HG02571 (cell line): ENCODE data around the gene CLASP1.
"Not testable (repeated sequence)": the region's sequence is repeated elsewhere in the genome, so short reads cannot be mapped to it uniquely, and the experiment has no call there.

Experiments used
- ATAC-seq: cut with Tn5 transposase; IDR thresholded peaks from one replicate; pipeline ENCODE4 v1.9.1; 2021; ENCODE audit warnings: mild to moderate bottlenecking, moderate library complexity; ENCODE audit not compliant: unreplicated experiment

Gene CLASP1

DNA sequence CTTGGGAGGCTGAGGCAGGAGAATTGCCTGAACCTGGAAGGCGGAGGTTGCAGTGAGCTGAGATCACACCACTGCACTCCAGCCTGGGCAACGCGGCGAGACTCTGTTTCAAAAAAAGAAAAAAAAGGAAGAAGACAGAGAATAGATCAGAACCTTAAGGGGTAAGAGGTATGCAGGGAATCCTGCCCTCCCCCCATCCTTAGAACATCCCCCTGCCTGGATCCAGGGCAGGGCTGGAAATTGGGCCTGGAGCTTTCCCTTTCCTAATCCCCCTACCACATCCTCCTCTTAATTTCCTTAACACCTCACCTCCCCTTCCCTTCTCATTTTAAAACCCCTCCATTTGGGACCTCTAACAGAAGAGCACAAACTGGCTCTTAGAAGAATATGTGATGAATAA is 62.1 kb downstream of the CLASP1 start:
- ATAC-seq: no peak

DNA sequence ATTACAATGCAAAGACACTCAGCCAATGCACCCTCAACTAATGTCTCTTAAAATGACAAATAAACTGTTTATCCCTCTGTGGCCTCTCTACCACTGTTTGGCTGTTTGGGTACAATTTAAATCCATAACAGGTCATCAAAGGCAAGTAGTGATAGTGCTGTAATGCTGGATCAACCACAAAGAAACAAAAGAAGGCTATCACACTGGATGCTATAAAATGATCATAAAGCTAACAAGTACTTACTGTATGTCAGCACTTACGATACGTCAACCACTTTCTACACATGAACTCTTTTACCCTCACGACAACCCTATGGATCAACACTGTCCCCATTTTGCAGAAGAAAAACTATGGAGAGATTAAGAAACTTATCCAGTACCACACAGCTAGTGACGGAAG is 64.5 kb downstream of the CLASP1 start:
- no peak for ATAC-seq

DNA sequence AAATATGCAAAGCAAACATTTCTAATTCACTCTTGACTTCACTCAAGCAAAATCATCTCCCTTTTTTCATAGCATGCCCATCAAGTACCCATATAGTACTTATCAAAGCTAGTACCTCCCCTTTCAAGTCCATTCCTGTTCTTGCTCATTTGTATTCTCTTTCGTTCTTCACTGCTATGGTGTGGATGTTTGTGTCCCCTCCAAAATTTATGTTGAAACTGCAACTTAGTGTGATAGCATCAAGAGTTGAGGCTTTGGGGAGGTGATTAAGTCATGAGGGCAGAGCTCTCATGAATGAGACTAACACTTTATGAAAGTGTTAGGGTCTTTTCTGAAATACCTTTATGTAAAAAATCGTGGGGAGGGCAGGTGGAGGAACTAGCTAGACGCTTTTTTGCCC is 65.7 kb downstream of the CLASP1 start:
- no peak for ATAC-seq

DNA sequence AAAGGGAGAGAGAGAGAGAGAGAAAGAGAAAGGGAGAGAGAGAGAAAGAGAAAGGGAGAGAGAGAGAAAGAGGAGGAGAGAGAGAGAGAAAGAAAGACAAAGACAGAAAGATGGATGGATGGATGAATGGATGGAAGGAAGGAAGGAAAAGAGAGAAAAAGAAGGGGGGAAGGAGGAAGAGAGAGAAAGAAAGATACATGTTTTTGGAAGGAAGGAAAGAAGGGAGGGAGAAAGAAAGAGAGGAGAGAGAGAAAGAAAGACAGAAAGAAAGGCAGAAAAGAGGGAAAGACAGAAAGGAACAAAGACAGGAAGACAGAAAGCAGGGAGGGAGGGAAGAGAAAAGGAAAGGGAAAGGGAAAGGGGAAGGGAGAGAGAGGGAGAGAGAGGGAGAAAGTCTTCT is 67.0 kb downstream of the CLASP1 start:
- ATAC-seq: no peak

DNA sequence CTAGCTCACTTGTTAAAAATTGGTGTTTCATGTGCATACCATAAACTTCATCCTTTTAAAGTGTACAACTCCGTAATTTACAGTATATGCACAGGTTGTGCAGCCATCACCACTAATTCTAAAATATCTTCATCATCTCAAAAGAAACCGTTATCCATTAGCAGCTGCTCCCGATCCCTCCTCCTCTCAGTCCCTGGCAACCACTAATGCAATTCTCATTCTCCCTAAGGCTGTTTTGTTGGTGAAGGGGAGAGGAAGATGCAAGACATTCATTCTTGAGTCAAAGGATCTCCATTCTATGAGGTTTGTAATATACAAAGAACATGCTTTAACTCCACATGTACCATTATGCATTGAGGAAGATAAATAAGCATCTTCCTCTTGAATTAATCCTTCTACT is 70.0 kb downstream of the CLASP1 start:
- ATAC-seq: no peak

DNA sequence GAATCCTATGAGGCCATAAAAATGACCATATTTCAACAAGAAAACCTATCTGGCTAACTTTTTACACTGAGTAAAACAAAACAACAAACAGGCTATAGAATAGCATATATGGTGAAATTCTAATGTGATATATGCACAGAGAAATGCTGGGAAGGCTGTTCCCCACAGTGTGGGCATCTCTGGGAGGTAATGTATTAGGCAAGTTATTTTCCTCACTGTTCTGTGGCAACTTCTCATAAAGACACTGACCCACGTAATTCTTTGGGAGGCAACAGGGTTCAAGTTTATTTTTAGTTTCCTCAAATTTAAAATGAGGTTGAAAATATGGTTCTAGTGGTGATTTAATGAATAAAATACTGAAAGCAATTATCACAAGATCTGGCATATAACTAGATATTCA is 71.9 kb downstream of the CLASP1 start:
- no peak for ATAC-seq

DNA sequence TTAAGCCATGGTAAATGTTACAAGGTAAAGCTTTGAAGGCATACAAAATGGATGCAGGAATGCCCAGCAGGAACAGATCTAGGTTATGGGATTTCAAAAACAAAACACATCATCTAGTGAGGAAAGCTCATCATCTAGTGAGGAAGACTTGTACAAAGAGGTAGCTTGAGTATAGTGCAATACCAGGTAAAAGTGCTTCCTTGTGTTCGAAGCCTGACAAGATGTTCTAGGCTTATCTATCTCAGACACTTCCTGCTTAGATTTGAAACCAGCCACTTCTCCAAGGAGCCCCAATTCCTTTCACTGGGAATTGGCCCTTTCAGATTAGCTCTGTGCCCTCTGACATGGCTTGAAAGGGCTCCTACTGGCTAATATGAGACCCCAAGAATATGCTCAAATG is 73.0 kb downstream of the CLASP1 start:
- no peak for ATAC-seq

DNA sequence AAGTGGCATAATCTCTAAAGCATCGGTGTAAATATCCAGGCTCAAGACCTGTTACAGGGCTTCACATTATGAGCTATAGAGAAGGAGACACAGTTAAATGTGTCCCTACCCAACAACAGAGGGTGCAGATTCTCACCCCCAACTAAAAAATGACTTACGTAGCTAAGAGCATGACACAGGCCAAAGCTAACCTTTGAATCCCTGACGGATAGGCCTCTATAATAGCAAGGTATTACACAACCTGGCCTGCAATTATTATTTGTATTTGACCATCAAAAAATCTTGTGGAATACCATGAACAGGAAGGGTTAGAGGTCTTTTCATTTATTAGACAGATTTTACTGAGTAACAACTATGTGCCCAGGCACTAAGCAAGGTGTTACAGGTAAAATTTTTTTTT is 73.5 kb downstream of the CLASP1 start:
- ATAC-seq: no peak

DNA sequence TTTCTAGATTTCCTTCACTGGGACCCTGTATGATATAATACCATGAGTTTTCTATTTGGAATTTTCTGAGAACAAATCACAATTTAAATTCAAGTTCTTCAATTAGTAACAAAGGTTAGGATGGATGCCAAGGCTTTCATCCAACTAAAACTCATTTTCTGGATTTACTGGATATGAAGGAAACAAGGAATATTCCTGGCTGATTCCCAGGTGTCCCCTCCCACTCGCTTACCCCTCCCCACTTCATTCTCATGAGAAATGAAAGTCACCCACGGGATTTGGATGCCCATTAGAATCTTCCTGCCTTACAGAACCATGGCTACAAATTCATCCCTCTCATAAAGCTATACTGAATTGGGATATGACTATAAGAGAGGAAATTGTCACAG is 78.6 kb downstream of the CLASP1 start:
- no peak for ATAC-seq

DNA sequence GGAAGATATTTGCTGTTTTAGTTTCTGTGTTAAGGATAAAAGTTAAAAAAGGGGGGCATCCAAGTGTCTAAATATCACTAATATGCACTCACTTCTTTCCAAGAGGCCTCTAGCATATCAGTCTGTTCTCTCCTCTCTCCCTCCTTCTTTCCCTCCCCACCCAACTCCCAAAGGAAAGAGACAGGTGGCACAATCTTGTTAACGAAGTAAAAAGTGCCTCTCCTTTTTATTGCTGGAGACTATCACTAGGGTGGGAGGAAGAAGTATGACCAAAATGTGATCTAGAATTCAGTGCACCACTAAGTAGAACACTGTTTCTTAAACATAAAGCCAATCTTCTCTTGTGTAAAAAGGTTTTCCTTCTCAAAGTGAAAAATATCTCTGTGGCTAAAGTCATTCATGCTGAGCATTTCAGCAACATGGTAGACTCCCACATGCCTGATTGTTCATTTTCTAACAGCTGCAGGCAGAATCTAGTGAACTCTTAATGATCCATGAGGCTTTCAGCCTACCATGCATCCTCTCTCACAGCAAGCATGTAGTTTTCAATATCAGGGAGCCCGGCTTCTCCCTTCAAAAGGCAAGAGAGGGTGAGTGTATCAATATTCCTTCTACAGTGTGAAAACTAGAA is 79.1 kb downstream of the CLASP1 start:
- no peak for ATAC-seq

DNA sequence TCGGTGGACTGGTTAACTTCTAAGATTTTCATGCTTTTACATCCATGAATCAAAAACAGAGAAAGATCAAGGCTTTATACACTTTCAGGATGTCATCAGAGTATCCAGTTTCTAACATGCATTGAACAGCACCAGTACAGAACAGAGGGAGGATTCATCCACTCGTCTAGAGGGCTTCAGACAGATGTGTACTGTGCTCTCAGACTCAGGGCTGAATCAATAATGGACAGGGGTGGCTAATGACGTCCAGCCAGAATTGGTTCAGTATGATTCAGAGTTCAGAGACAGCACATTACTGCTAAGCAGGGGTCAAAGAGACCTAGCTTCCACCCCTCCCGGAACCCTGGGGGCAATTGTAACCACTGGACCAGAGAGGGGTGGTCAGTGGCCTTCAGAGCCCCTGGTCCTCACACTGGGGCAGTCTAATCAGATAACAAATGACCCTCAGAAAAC is 81.3 kb downstream of the CLASP1 start:
- no peak for ATAC-seq

DNA sequence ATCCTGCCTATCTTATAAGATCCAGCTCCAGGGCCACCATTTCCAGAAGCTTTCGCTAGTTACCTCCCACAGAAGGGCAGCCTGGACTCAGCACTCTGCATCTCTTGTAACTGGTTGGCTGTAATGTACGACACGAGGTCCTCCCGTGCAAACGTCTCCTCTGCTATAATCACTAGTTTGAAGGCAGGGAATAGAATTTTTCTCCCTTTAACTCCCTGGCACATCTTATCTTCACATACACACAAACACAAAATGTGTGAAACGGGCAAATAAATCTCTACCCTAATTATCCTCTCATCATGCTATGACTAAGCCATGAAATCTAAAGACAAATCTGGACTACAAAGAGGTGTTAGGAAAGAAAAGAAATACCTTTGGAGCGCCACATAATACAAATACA is 81.8 kb downstream of the CLASP1 start:
- no peak for ATAC-seq

DNA sequence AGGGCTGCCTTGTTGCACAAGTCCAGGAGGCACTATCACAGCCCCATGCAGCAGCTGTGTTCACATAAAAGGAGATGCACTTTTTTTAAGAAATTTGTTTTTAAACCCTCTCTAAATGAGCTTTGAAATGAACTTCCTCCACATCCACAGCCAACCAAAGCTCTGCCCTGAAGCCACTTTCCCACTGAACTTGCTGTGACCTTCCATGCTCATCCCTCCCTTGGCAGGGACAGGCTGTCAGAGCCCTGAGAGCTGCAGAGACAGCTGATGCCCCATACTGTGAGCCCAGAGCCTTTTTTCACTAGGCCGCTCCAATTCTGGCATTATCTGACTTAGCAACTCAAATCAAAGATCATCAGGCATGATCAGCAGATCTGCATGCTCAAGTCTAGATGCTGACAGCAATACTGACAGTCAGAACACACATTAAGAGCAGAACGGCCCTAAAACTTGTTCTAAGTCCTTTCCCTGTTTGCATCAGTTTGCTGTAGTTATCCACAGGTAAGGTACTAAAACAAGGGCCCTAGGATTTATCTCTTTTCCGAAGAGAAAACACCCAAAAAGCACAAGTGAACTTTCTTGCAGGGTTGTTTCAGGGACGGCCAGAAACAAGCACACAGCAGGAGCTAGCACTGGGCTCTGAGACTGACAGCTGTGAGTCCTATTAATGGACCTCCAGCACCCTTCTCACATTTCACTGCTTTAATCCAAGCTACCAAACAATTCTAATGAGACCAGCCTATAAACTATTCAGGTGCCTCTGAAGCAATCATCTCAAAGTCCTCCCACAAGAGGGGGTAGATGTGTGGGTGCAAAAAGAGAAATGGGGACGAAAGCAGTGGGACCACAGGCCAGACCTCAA is 83.6 kb downstream of the CLASP1 start:
- no peak for ATAC-seq

DNA sequence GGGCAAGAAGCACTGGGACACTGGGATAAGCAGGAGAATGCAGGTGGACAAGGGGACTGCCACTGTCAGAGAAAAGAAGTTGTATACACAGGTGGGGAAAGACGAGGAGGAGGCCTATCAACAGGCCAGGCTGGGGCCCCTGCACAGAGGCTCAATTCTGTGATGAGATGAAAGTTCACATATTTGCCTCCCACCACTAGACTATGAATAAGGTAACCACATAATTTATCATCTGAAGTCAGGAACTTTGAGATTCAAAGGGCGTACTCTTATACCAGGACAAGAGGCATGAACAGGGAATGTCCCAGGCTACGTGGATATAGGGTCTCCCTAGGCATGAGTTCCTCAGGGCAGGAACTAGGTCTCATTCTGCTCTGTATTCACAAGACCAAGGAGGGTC is 84.4 kb downstream of the CLASP1 start:
- ATAC-seq: no peak

DNA sequence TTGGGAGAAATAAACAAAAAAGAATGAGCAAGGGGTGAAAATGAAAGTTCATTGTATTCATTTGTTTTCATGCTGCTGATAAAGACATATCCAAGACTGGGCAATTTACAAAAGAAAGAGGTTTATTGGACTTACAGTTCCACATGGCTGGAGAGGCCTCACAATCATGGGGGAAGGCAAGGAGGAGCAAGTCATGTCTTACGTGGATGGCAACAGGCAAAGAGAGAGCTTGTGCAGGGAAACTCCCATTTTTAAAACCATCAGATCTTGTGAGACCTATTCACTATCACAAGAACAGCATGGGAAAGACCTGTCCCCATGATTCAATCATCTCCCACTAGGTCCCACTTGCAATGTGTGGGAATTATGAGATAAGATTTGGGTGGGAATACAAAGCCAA is 85.5 kb downstream of the CLASP1 start:
- ATAC-seq: not testable (repeated sequence)

DNA sequence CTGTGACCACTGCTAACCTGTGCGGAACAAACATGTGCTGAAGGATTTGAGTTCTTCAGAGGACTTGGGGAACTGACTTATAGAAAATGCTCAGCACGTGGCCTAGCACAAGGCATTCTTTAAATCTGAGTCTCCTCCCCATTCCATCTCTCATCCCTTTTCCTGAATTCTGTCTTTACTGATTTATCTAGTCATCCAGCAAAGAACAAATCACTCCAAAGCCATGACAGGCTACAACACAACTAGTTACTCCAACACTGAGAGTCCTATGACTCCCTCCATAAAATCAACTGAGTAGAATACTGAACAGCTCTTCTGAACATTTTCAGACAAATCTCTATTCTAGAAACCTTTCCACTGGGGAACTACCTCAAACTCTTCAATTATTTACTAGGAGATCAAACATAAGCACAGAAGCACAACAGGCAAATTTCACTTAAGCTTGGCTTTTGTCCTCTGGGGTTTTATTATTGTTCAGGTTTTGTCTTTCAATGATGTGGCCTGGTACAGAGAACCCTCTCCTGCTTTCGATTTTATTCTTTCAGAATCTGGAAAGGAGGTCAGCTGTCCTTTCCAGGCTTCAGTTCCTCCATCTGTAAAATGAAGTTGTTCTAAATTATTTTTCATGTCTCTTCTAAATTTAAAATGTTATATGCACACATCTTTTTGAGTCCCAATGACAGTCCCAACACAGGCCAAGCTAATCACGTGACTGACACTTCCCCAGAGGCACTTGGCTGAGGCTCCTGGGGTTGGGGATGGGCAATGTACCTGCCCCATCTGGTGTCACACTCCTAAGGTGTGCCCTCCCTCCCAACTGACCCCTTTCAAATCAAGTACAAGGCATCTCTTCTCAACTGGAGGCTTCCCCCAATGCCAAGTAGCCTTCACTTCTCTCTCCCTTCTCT is 86.7 kb downstream of the CLASP1 start:
- ATAC-seq: no peak

DNA sequence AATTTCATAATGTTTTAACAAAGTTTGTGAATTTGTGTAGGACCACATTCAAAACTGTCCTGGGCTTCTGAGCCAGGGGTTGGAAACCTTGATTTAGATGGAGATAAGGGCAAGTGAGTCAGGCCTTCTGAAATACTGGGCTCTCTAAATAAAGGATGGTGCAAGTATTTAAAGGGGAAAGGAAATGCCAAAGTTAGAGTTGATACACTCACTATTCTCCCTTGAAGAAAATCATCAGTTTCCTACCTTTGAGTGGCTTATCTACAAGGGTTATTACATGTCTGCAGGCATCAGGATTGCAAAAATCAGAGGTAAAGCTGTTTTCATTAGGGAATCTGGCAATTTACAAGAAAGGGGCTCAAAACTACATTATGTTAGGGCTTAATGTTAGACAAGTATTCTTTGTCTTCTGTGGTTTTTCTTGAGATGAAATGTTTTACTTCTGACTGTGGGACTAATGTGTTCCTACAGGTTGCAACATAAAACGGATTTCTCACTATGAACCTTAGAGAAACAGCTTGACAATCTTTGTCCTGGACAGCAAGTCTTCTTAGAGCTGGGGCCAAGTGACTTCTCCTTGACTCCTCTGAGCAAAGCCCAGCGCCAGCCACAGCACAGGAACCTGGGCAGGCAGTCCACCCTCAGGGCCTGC is 87.5 kb downstream of the CLASP1 start:
- ATAC-seq: no peak

DNA sequence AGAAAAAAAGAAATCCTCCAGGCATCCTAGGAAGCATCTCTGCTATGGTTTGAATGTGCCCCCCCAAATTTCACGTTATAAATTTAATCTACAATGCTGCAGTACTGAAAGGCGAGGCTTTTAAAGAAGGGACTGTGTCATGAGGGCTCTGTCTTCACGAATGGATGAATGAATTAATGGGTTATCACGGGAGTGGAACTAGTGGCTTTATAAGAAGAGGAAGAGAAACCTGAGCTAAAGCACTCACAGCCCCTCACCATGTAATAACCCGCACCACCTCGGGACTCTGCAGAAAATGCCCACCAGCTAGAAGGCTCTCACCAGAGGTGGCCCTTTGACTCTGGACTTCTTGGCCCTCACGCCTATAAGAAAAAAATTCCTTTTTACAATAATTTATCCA is 90.9 kb downstream of the CLASP1 start:
- ATAC-seq: no peak

DNA sequence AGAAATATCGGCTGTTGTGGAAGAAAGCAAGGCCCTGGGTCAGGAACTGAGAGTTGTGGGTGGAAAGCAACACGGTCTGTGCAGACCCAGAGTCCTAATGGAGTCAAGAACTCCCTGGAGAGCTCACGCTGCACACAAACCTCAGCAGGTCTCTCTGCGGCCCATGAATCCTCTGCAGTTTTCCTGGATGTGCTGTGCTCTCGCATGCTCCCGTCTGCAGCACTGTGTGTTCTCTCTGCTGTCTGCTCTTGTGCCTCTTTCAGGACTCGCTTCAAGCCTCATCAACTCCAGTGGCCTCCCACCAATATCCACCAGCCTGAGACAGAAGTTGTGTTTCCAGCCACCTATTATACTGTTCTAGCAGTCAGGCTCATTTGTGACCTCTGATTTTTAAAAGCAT is 94.3 kb downstream of the CLASP1 start:
- ATAC-seq: no peak

DNA sequence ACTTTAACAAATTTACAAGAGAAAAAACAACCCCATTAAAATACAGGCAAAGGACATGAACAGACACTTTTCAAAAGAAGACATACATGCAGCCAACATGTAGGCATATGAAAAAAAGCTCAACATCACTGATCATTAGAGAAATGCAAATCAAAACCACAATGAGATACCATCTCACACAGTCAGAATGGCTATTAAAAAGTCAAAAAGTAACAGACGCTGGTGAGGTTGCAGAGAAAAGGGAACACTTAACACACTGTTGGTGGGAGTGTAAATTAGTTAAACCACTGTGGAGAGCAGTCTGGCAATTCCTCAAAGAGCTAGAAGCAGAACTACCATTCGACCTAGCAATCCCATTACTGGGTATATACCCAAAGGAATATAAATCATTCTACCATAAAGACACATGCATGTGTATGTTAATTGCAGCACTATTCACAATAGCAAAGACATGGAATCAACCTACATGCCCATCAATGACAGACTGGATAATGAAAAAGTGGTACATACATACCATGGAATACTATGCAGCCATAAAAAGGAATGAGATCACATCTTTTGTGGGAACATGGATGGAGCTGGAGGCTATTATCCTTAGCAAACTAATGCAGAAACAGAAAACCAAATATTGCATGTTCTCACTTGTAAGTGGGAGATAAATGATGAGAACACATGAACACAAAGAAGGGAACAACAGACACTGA is 96.6 kb downstream of the CLASP1 start:
- ATAC-seq: not testable (repeated sequence)
